ENCODE measurements around the gene TMEM258. TPM values are rescaled to one million over a fixed set of nuclear protein-coding genes. Genes with fewer than 3 reads are reported as not detected.

TMEM258 gene
- total and polyA plus RNA-seq, 9 of the 15 experiments (the other 6 are each of a cell fraction or from before 2014, with no cell fraction given), result 97.2 to 856 (median 231) TPM

GRCh38 chr11:61841636-61842527 is 49.5 kb upstream of the TMEM258 start (continued):
- peak; percentile 88 for TF ChIP-seq MTA3 (IDR thresholded peaks at IDR 0.05; ENCODE audit: borderline replicate concordance)
- TF ChIP-seq ZNF444 (CRISPR knock-in tag; IDR thresholded peaks at IDR 0.05), result 0 out of 2 replicates have a peak, but pooled peaks have one; percentile 50
- TF ChIP-seq EHMT2 (IDR thresholded peaks at IDR 0.05), result 0 out of 2 replicates have a peak, but pooled peaks have one; percentile 31
- peak; percentile 97 for TF ChIP-seq GATAD2B (IDR thresholded peaks at IDR 0.05; ENCODE audit: borderline replicate concordance)
- peak; percentile 92 for TF ChIP-seq TAF9B (IDR thresholded peaks at IDR 0.05; ENCODE audit: partially characterized antibody)
- TF ChIP-seq FOXA3 (CRISPR knock-in tag; conservative IDR thresholded peaks at IDR 0.05 in 1 of 2, IDR thresholded peaks at IDR 0.05 in 1 of 2), result 0 out of 4 replicates have a peak, but pooled peaks of 1 of the 2 experiments have one; percentile 11
- TF ChIP-seq ZNF584 (CRISPR knock-in tag; IDR thresholded peaks at IDR 0.05; ENCODE audit: low read depth), result 0 out of 2 replicates have a peak, but pooled peaks have one; percentile 55
- TF ChIP-seq CTBP1 (IDR thresholded peaks at IDR 0.05; ENCODE audit: borderline replicate concordance), result peak; percentile 83; the same call in 1 of the 2 replicates
- no peak for TF ChIP-seq ZNF347 (CRISPR knock-in tag; IDR thresholded peaks at IDR 0.05; ENCODE audit: low read depth)
- peak in 1 of 2 experiments; percentile 91; a peak in 3 of 4 replicates for TF ChIP-seq TBL1XR1 (IDR thresholded peaks at IDR 0.05; ENCODE audit: low read length in 2 of 2)
- peak; percentile 22; the same call in 1 of the 2 replicates for TF ChIP-seq PHF8 (IDR thresholded peaks at IDR 0.05; ENCODE audit: borderline replicate concordance, low read length)
- TF ChIP-seq NFIC (IDR thresholded peaks at IDR 0.05), result peak; percentile 88
- peak; percentile 98 for TF ChIP-seq DACH1 (IDR thresholded peaks at IDR 0.05; ENCODE audit: partially characterized antibody)
- 0 out of 4 replicates have a peak, but pooled peaks of 1 of the 2 experiments have one; percentile 48 for TF ChIP-seq SIN3A (IDR thresholded peaks at IDR 0.05; ENCODE audit: borderline replicate concordance in 2 of 2, control insufficient read depth in 1 of 2, low read depth in 2 of 2, low read length in 2 of 2)
- TF ChIP-seq ZNF165 (CRISPR knock-in tag; IDR thresholded peaks at IDR 0.05; ENCODE audit: borderline replicate concordance), result no peak
- no peak for TF ChIP-seq PTBP1 (IDR thresholded peaks at IDR 0.05; ENCODE audit: low read depth, low read length)
- peak; percentile 80; the same call in 1 of the 2 replicates for TF ChIP-seq MBD2 (IDR thresholded peaks at IDR 0.05; ENCODE audit: borderline replicate concordance, low read depth)
- peak; percentile 96 for TF ChIP-seq EP300 (IDR thresholded peaks at IDR 0.05; ENCODE audit: low read length)
- peak; percentile 95 for TF ChIP-seq TFAP4 (CRISPR knock-in tag; IDR thresholded peaks at IDR 0.05; ENCODE audit: borderline replicate concordance)
- TF ChIP-seq ARNT (IDR thresholded peaks at IDR 0.05), result peak; percentile 83 to 88; a peak in 3 of 4 replicates
- peak; percentile 57 for TF ChIP-seq TBP (optimal IDR thresholded peaks at IDR 0.05; ENCODE audit: low read depth, low read length)
- no peak for TF ChIP-seq PBX2 (CRISPR knock-in tag; IDR thresholded peaks at IDR 0.05; ENCODE audit: low read depth)
- peak; percentile 60 for TF ChIP-seq PBX2 (tag; conservative IDR thresholded peaks at IDR 0.05; ENCODE audit: low read depth)

Measured in K562 (cell line).